HepG2 (cell line): Measurements from ENCODE around the gene CHRNB2. TPM values are rescaled to one million over a fixed set of nuclear protein-coding genes. Genes with fewer than 3 reads are reported as not detected.
A peak's percentile ranks its signal among the peaks of the same experiment; 100 is the strongest.

ENCODE experiments used
- BCL6 ChIP-seq: IDR thresholded peaks from 2 replicates; pipeline ENCODE4 v1.6.1; 2016; ENCODE audit warnings: missing genetic modification reagents, missing compliant biosample characterization
- GABPB1 ChIP-seq: IDR thresholded peaks from 2 replicates; pipeline ENCODE4 v1.6.1; 2016; ENCODE audit warnings: mild to moderate bottlenecking, missing genetic modification reagents, moderate library complexity, missing compliant biosample characterization
- GTF3A ChIP-seq: sonication (generic); formaldehyde crosslinking; conservative IDR thresholded peaks from 2 replicates; pipeline ENCODE4 v1.4.0; 2020; ENCODE audit warnings: mild to moderate bottlenecking, missing genetic modification reagents
- HNF4G ChIP-seq, 2 experiments: sonication (generic) in 1 of 2; formaldehyde crosslinking in 1 of 2; IDR thresholded peaks; 2 replicates each; pipeline versions ENCODE4 v1.4.0 to v1.6.1; 2011 to 2020; ENCODE audit warnings: borderline replicate concordance in 2 of 2, low read depth in 2 of 2, mild to moderate bottlenecking in 2 of 2, low read length in 1 of 2, missing genetic modification reagents in 1 of 2, moderate library complexity in 1 of 2
- HNRNPL ChIP-seq: fragments of 200-400 bp; formaldehyde crosslinking; IDR thresholded peaks from 2 replicates; pipeline ENCODE4 v1.6.1; 2017; ENCODE audit warnings: mild to moderate bottlenecking, low read depth, low read length
- IRX3 ChIP-seq: sonication (generic); formaldehyde crosslinking; IDR thresholded peaks from 2 replicates; pipeline ENCODE4 v1.8.1; 2023; ENCODE audit warnings: mild to moderate bottlenecking, low read depth, missing genetic modification reagents, borderline replicate concordance
- KDM5B ChIP-seq: sonication (generic); formaldehyde crosslinking; IDR thresholded peaks from 2 replicates; pipeline ENCODE4 v1.4.0; 2020; ENCODE audit warnings: missing genetic modification reagents, mild to moderate bottlenecking, borderline replicate concordance
- PAX8 ChIP-seq: sonication (generic); formaldehyde crosslinking; IDR thresholded peaks from 2 replicates; pipeline ENCODE4 v1.8.0; 2022; ENCODE audit warnings: mild to moderate bottlenecking, missing genetic modification reagents, borderline replicate concordance
- SNAI1 ChIP-seq: sonication (generic); formaldehyde crosslinking; IDR thresholded peaks from 2 replicates; pipeline ENCODE4 v1.5.0; 2020; ENCODE audit warnings: mild to moderate bottlenecking, missing genetic modification reagents, borderline replicate concordance
- SRSF4 ChIP-seq: fragments of 200-400 bp; formaldehyde crosslinking; IDR thresholded peaks from one replicate; pipeline ENCODE4 v1.6.1; 2018; ENCODE audit warnings: mild to moderate bottlenecking, low read depth, low read length, moderate library complexity; ENCODE audit not compliant: poor library complexity, severe bottlenecking
- ZIK1 ChIP-seq: sonication (generic); formaldehyde crosslinking; IDR thresholded peaks from 2 replicates; pipeline ENCODE4 v1.5.0; 2020; ENCODE audit warnings: mild to moderate bottlenecking, low read depth, missing genetic modification reagents, borderline replicate concordance
- ZNF577 ChIP-seq: sonication (generic); formaldehyde crosslinking; IDR thresholded peaks from 2 replicates; pipeline ENCODE4 v1.4.0; 2020; ENCODE audit warnings: mild to moderate bottlenecking, low read depth, missing genetic modification reagents, borderline replicate concordance
- polyA plus RNA-seq, 8 experiments: library from polyadenylated mRNA; depleted of rRNA in 3 of 8; stranded (reverse) in 7 of 8; unstranded in 1 of 8; fragments of >200 nt; fragmentation: Illumina TruSeq in 4 of 8; extraction: Trizol in 4 of 8; gene quantifications; 2 replicates each; pipeline versions ENCODE4 v1.2.1 to v1.2.3, GENCODE V29; 2011 to 2016; ENCODE audit warnings: low read depth in 4 of 8, missing spikeins in 1 of 8, mixed read lengths in 1 of 8; ENCODE audit not compliant: insufficient read depth in 1 of 8
- total RNA-seq, 5 experiments: library from RNA; depleted of rRNA; stranded (reverse); fragments of >200 nt; fragmentation: Illumina TruSeq; extraction: Trizol; gene quantifications; 2 replicates each; pipeline ENCODE4 v1.2.3, GENCODE V29; 2016; ENCODE audit warnings: low read depth in 1 of 5
- TF ChIP-seq, protein P1 (sequence below): sonication (generic); formaldehyde crosslinking; IDR thresholded peaks from 2 replicates; pipeline ENCODE4 v1.5.0; 2020; ENCODE audit warnings: mild to moderate bottlenecking, missing genetic modification reagents
- TF ChIP-seq, protein P2 (sequence below): fragments of 450-650 bp; IDR thresholded peaks from 2 replicates; pipeline ENCODE4 v1.6.1; 2016
- TF ChIP-seq, protein P3 (sequence below): IDR thresholded peaks from 2 replicates; pipeline ENCODE4 v1.4.0; 2020; ENCODE audit warnings: mild to moderate bottlenecking, missing genetic modification reagents
- TF ChIP-seq, protein P4 (sequence below): sonication (generic); formaldehyde crosslinking; IDR thresholded peaks from 2 replicates; pipeline ENCODE4 v1.4.0; 2020; ENCODE audit warnings: missing genetic modification reagents
- TF ChIP-seq, protein P5 (sequence below): sonication (generic); formaldehyde crosslinking; IDR thresholded peaks from 2 replicates; pipeline ENCODE4 v1.5.0; 2020; ENCODE audit warnings: missing genetic modification reagents, mild to moderate bottlenecking, borderline replicate concordance

The CHRNB2 gene
- total and polyA plus RNA-seq, 2 of the 13 experiments (the other 11 are each of a cell fraction or from before 2014, with no cell fraction given): 0.03 to 0.07 TPM

DNA sequence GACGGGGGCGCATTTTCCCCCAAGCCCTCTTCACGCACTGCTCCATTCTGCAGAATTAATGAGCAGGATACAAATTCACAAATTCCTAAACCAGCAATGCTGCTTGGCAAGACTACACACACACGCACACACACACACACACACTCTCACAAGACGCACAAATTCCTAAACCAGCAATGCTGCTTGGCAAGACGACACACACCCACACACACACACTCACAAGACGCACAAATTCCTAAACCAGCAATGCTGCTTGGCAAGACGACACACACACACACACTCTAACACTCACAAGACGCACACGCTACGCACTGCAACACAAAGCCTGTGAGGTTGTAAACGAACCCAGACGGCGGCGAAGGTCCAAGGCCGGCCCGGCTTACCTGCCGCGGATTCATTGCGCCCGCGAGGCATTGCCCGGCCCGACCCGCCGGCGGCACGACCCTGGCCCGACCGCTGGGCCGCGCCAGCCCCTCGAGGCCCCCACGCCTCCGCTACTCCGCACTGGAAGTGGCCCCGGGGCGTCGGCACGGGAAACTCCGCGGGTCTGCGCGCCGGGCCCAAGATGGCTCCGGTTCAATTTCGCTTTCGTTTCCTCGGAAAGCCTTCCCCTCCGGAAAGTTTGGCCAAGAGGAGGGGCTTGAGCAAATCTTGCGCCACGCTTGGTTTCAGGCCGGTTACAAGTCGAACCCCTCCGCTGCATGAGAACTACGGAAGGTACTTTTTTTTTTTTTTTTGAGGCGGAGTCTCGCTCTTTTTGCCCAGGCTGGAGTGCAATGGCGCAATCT, 40.2 kb downstream of the CHRNB2 start, which contains the start of gene ADAR (continued):
- TF ChIP-seq, protein P1, sequence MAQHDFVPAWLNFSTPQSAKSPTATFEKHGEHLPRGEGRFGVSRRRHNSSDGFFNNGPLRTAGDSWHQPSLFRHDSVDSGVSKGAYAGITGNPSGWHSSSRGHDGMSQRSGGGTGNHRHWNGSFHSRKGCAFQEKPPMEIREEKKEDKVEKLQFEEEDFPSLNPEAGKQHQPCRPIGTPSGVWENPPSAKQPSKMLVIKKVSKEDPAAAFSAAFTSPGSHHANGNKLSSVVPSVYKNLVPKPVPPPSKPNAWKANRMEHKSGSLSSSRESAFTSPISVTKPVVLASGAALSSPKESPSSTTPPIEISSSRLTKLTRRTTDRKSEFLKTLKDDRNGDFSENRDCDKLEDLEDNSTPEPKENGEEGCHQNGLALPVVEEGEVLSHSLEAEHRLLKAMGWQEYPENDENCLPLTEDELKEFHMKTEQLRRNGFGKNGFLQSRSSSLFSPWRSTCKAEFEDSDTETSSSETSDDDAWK: no peak
- TF ChIP-seq KDM5B (CRISPR knock-in tag) (peak; percentile 53; the same call in 1 of the 2 replicates), SNAI1 (CRISPR knock-in tag) (no peak), GTF3A (no peak), IRX3 (0 out of 2 replicates have a peak, but pooled peaks have one; percentile 33), ZNF577 (CRISPR knock-in tag) (no peak), BCL6 (no peak), HNRNPL (no peak), ZIK1 (CRISPR knock-in tag) (peak; percentile 26; the same call in 1 of the 2 replicates), GABPB1 (peak; percentile 34), SRSF4 (no peak), PAX8 (CRISPR knock-in tag) (no peak), HNF4G (IDR thresholded peaks at IDR 0.05; ENCODE audit: borderline replicate concordance, low read depth, low read length) (peak; percentile 38; the same call in 1 of the 2 replicates), HNF4G (CRISPR knock-in tag; IDR thresholded peaks at IDR 0.05; ENCODE audit: borderline replicate concordance, low read depth) (no peak)
- TF ChIP-seq, protein P2, sequence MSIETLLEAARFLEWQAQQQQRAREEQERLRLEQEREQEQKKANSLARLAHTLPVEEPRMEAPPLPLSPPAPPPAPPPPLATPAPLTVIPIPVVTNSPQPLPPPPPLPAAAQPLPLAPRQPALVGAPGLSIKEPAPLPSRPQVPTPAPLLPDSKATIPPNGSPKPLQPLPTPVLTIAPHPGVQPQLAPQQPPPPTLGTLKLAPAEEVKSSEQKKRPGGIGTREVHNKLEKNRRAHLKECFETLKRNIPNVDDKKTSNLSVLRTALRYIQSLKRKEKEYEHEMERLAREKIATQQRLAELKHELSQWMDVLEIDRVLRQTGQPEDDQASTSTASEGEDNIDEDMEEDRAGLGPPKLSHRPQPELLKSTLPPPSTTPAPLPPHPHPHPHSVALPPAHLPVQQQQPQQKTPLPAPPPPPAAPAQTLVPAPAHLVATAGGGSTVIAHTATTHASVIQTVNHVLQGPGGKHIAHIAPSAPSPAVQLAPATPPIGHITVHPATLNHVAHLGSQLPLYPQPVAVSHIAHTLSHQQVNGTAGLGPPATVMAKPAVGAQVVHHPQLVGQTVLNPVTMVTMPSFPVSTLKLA: no peak
- TF ChIP-seq, protein P3, sequence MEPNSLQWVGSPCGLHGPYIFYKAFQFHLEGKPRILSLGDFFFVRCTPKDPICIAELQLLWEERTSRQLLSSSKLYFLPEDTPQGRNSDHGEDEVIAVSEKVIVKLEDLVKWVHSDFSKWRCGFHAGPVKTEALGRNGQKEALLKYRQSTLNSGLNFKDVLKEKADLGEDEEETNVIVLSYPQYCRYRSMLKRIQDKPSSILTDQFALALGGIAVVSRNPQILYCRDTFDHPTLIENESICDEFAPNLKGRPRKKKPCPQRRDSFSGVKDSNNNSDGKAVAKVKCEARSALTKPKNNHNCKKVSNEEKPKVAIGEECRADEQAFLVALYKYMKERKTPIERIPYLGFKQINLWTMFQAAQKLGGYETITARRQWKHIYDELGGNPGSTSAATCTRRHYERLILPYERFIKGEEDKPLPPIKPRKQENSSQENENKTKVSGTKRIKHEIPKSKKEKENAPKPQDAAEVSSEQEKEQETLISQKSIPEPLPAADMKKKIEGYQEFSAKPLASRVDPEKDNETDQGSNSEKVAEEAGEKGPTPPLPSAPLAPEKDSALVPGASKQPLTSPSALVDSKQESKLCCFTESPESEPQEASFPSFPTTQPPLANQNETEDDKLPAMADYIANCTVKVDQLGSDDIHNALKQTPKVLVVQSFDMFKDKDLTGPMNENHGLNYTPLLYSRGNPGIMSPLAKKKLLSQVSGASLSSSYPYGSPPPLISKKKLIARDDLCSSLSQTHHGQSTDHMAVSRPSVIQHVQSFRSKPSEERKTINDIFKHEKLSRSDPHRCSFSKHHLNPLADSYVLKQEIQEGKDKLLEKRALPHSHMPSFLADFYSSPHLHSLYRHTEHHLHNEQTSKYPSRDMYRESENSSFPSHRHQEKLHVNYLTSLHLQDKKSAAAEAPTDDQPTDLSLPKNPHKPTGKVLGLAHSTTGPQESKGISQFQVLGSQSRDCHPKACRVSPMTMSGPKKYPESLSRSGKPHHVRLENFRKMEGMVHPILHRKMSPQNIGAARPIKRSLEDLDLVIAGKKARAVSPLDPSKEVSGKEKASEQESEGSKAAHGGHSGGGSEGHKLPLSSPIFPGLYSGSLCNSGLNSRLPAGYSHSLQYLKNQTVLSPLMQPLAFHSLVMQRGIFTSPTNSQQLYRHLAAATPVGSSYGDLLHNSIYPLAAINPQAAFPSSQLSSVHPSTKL (CRISPR knock-in tag): 0 out of 2 replicates have a peak, but pooled peaks have one; percentile 24
- TF ChIP-seq, protein P4, sequence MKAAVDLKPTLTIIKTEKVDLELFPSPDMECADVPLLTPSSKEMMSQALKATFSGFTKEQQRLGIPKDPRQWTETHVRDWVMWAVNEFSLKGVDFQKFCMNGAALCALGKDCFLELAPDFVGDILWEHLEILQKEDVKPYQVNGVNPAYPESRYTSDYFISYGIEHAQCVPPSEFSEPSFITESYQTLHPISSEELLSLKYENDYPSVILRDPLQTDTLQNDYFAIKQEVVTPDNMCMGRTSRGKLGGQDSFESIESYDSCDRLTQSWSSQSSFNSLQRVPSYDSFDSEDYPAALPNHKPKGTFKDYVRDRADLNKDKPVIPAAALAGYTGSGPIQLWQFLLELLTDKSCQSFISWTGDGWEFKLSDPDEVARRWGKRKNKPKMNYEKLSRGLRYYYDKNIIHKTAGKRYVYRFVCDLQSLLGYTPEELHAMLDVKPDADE (CRISPR knock-in tag): no peak
- TF ChIP-seq, protein P5, sequence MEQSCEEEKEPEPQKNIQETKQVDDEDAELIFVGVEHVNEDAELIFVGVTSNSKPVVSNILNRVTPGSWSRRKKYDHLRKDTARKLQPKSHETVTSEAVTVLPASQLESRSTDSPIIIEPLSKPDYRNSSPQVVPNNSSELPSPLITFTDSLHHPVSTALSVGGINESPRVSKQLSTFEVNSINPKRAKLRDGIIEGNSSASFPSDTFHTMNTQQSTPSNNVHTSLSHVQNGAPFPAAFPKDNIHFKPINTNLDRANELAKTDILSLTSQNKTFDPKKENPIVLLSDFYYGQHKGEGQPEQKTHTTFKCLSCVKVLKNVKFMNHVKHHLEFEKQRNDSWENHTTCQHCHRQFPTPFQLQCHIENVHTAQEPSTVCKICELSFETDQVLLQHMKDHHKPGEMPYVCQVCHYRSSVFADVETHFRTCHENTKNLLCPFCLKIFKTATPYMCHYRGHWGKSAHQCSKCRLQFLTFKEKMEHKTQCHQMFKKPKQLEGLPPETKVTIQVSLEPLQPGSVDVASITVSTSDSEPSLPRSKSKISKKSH (CRISPR knock-in tag): no peak
